ENCODE results near the gene GNG7.

The GNG7 gene

DNA sequence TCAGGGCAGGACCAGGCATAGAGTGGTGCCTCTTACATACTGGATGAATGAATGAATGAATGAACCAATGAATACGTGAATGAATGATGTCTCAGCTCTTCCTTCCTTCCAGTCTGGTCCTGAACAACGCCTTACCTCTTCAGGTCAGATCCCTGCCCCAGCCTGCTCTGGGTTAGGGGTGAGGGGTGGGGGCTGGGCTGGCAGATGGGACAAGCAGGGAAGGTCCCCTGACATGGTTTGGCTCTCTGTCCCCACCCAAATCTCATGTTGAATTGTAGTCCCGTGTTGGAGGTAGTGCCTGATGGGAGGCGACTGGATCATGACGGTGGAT, 9.3 kb upstream of the GNG7 start:
- Histone ChIP-seq H3K4me1 (ENCODE audit: control insufficient read depth, low read length) (peaks cover 38% of the 10 kb centered on the region), H3K36me3 (ENCODE audit: control insufficient read depth, low read length) (peaks cover 8% of the 10 kb centered on the region), H3K4me2 (ENCODE audit: low read length) (peak overlapping the region; percentile 86), H3K27ac (ENCODE audit: low read depth, low read length) (peak overlapping the region; percentile 88), H3K79me2 (ENCODE audit: control insufficient read depth, low read length) (no peaks in the 10 kb centered on the region), H4K20me1 (ENCODE audit: control insufficient read depth, insufficient read depth, low read depth, low read length) (no peaks in the 10 kb centered on the region), H3K9me2 (replicated peaks; ENCODE audit: control insufficient read depth, low read length) (no peaks in the 10 kb centered on the region), H3F3A (ENCODE audit: control insufficient read depth, insufficient read depth) (peaks cover 21% of the 10 kb centered on the region), H3K4me3 (ENCODE audit: low read length) (no peak overlapping the region), H3K27me3 (ENCODE audit: control insufficient read depth, low read length) (no peaks in the 10 kb centered on the region), H3K9me3 (ENCODE audit: control insufficient read depth, insufficient read depth, low read length) (peaks cover 10% of the 10 kb centered on the region; the same call in 1 of the 2 replicates)
- TF ChIP-seq CTCF (IDR thresholded peaks at IDR 0.05; ENCODE audit: low read depth, low read length, poor library complexity, severe bottlenecking) (no peak), EZH2phosphoT487 (IDR thresholded peaks at IDR 0.05; ENCODE audit: borderline replicate concordance, low read length) (no peak)

GRCh38 chr19:2711172-2711874, 8.8 kb upstream of the GNG7 start:
- H3K9me3 ChIP-seq (ENCODE audit: control insufficient read depth, insufficient read depth, low read length) = peaks cover 10% of the 10 kb centered on the region; the same call in 1 of the 2 replicates
- H3K27ac ChIP-seq (ENCODE audit: low read depth, low read length) = peak overlapping the region; percentile 88

GRCh38 chr19:2706251-2706650, 3.8 kb upstream of the GNG7 start:
- H3K79me2 ChIP-seq (ENCODE audit: control insufficient read depth, low read length) = peaks cover 13% of the 10 kb centered on the region
- H3K27ac ChIP-seq (ENCODE audit: low read depth, low read length) = no peak overlapping the region
- TF ChIP-seq EZH2phosphoT487 (IDR thresholded peaks at IDR 0.05; ENCODE audit: borderline replicate concordance, low read length) = no peak
- no peak for TF ChIP-seq CTCF (IDR thresholded peaks at IDR 0.05; ENCODE audit: low read depth, low read length, poor library complexity, severe bottlenecking)

More at GRCh38 chr19:2711172-2711874, 8.8 kb upstream of the GNG7 start:
- Histone ChIP-seq H3K4me3 (ENCODE audit: low read length) (peak overlapping the region; percentile 54), H3F3A (ENCODE audit: control insufficient read depth, insufficient read depth) (peaks cover 21% of the 10 kb centered on the region), H3K79me2 (ENCODE audit: control insufficient read depth, low read length) (no peaks in the 10 kb centered on the region), H4K20me1 (ENCODE audit: control insufficient read depth, insufficient read depth, low read depth, low read length) (no peaks in the 10 kb centered on the region), H3K4me1 (ENCODE audit: control insufficient read depth, low read length) (peaks cover 38% of the 10 kb centered on the region), H3K27me3 (ENCODE audit: control insufficient read depth, low read length) (no peaks in the 10 kb centered on the region), H3K4me2 (ENCODE audit: low read length) (peak overlapping the region; percentile 86), H3K9me2 (replicated peaks; ENCODE audit: control insufficient read depth, low read length) (no peaks in the 10 kb centered on the region), H3K36me3 (ENCODE audit: control insufficient read depth, low read length) (peaks cover 8% of the 10 kb centered on the region)
- no peak for TF ChIP-seq CTCF (IDR thresholded peaks at IDR 0.05; ENCODE audit: low read depth, low read length, poor library complexity, severe bottlenecking)
- TF ChIP-seq EZH2phosphoT487 (IDR thresholded peaks at IDR 0.05; ENCODE audit: borderline replicate concordance, low read length) = no peak

More at GRCh38 chr19:2706251-2706650, 3.8 kb upstream of the GNG7 start:
- Histone ChIP-seq H3K4me1 (ENCODE audit: control insufficient read depth, low read length) (peaks cover 29% of the 10 kb centered on the region), H4K20me1 (ENCODE audit: control insufficient read depth, insufficient read depth, low read depth, low read length) (no peaks in the 10 kb centered on the region), H3K36me3 (ENCODE audit: control insufficient read depth, low read length) (peaks cover 11% of the 10 kb centered on the region), H3K9me2 (replicated peaks; ENCODE audit: control insufficient read depth, low read length) (no peaks in the 10 kb centered on the region), H3K9me3 (ENCODE audit: control insufficient read depth, insufficient read depth, low read length) (no peaks in the 10 kb centered on the region; the same call in 1 of the 2 replicates), H3K4me3 (ENCODE audit: low read length) (no peak overlapping the region), H3F3A (ENCODE audit: control insufficient read depth, insufficient read depth) (peaks cover 16% of the 10 kb centered on the region), H3K27me3 (ENCODE audit: control insufficient read depth, low read length) (no peaks in the 10 kb centered on the region), H3K4me2 (ENCODE audit: low read length) (no peak overlapping the region)

Measured in DOHH2 (cell line).